ENCODE measurements around the gene JMJD7. TPM values are rescaled to one million over a fixed set of nuclear protein-coding genes. Genes with fewer than 3 reads are reported as not detected.

JMJD7 gene
- total RNA-seq, 1 experiment from 2014 or later: 10.9 TPM

DNA sequence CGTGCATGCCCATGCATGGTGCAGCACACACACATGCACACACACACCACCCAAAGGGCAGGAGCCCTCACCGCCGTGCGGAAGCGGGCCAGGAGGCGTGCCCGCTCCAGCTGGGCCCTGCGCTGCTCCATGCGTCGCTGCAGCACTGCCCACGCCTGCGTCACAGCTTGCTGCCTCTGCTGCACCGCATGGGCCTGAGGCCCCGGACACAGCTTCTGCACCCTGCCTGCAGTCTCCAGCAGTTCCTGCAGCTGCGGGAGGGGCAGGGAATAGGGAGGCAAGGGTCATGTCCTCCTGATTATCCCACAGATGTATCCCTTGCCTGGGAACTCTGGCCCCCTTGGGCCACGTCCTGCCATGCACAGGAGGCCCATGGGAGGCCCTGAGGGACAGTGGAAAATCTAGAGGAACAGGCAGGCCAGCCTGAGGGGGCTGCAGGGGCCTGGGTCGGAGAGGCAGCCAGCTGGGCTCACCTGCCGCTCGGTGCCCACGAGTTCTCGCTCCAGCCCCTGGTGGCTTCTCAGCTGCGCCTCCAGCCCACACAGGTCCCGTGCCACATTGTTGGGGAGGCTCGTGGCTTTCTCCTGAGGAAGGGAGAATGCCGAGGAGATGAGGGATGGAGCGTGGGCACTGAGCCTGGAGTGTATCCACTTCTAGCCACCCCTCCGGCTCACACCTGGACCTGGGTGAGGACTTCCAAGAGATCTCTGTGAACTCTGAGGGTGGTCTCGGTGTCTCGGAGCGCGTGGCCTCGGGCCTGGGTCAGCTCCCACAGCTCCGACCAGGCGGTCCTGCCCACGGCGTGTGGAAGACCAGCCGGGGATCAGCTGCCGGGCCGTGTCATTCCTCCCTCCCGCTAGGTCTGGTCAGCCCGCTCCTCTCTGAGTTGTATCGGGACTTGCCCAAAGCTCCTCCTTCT, 42.1 kb downstream of the JMJD7 start:
- Histone ChIP-seq H3K4me3 (ENCODE audit: low read depth, low read length) (no peak overlapping the region), H3K4me1 (peaks cover 21% of the 10 kb centered on the region), H3K9me3 (no peaks in the 10 kb centered on the region), H3K36me3 (ENCODE audit: control insufficient read depth, insufficient read depth, low read length) (no peaks in the 10 kb centered on the region), H3K27me3 (replicated peaks; ENCODE audit: control insufficient read depth, insufficient read depth, low read length) (no peaks in the 10 kb centered on the region)
- no peak for DNase-seq
- H3K36me3 Mint-ChIP-seq (ENCODE audit: insufficient read depth, unreplicated experiment): peaks cover 4% of the 10 kb centered on the region
- peaks cover 6% of the 10 kb centered on the region for H3K4me1 Mint-ChIP-seq (ENCODE audit: low read depth, unreplicated experiment)
- no peak overlapping the region for H3K27ac Mint-ChIP-seq (ENCODE audit: unreplicated experiment)
- POLR2A ChIA-PET: no interaction called here
- no TSS peak for BruUV-seq (replicated peaks)
- no peak overlapping the region for H3K4me3 Mint-ChIP-seq (ENCODE audit: unreplicated experiment)
- intact Hi-C loops (cut with micrococcal nuclease; ENCODE audit: unreplicated experiment): no loop called here
- no peak for TF ChIP-seq CTCF (IDR thresholded peaks at IDR 0.05; ENCODE audit: insufficient read depth in 1 of 2, low read depth in 1 of 2, low read length in 1 of 2, severe bottlenecking in 1 of 2, unreplicated experiment in 1 of 2)
- H3K27me3 Mint-ChIP-seq (ENCODE audit: insufficient read depth, unreplicated experiment): no peaks in the 10 kb centered on the region
- CTCF ChIA-PET: interaction anchor here (0.7 to 1.4 kb wide), 2 partner anchors 15 to 34 kb away, joined by 3 to 5 read pairs; no protein-coding TSS in a partner anchor
- no peaks in the 10 kb centered on the region for H3K9me3 Mint-ChIP-seq (ENCODE audit: unreplicated experiment)

GRCh38 chr15:41870689-41871081, 42.8 kb downstream of the JMJD7 start:
- Histone ChIP-seq H3K27me3 (replicated peaks; ENCODE audit: control insufficient read depth, insufficient read depth, low read length) (no peaks in the 10 kb centered on the region), H3K9me3 (no peaks in the 10 kb centered on the region), H3K4me1 (peaks cover 18% of the 10 kb centered on the region), H3K36me3 (ENCODE audit: control insufficient read depth, insufficient read depth, low read length) (no peaks in the 10 kb centered on the region), H3K4me3 (ENCODE audit: low read depth, low read length) (no peak overlapping the region)
- ChIA-PET CTCF (interaction anchor here (1.4 kb wide), 1 partner anchor 33 kb away, joined by 5 read pairs; no protein-coding TSS in a partner anchor), POLR2A (no interaction called here)
- H3K4me3 Mint-ChIP-seq (ENCODE audit: unreplicated experiment): no peak overlapping the region
- no peaks in the 10 kb centered on the region for H3K27me3 Mint-ChIP-seq (ENCODE audit: insufficient read depth, unreplicated experiment)
- H3K36me3 Mint-ChIP-seq (ENCODE audit: insufficient read depth, unreplicated experiment): peaks cover 4% of the 10 kb centered on the region
- no peaks in the 10 kb centered on the region for H3K9me3 Mint-ChIP-seq (ENCODE audit: unreplicated experiment)
- intact Hi-C loops (cut with micrococcal nuclease; ENCODE audit: unreplicated experiment): no loop called here
- no peak for DNase-seq
- no TSS peak for BruUV-seq (replicated peaks)
- H3K4me1 Mint-ChIP-seq (ENCODE audit: low read depth, unreplicated experiment): peaks cover 6% of the 10 kb centered on the region
- no peak overlapping the region for H3K27ac Mint-ChIP-seq (ENCODE audit: unreplicated experiment)
- TF ChIP-seq CTCF (IDR thresholded peaks at IDR 0.05; ENCODE audit: insufficient read depth in 1 of 2, low read depth in 1 of 2, low read length in 1 of 2, severe bottlenecking in 1 of 2, unreplicated experiment in 1 of 2): no peak

GRCh38 chr15:41871175-41871905, 43.4 kb downstream of the JMJD7 start:
- Histone ChIP-seq H3K4me3 (ENCODE audit: low read depth, low read length) (no peak overlapping the region), H3K9me3 (no peaks in the 10 kb centered on the region), H3K4me1 (peaks cover 12% of the 10 kb centered on the region), H3K27me3 (replicated peaks; ENCODE audit: control insufficient read depth, insufficient read depth, low read length) (no peaks in the 10 kb centered on the region), H3K36me3 (ENCODE audit: control insufficient read depth, insufficient read depth, low read length) (no peaks in the 10 kb centered on the region)
- Mint-ChIP-seq H3K4me3 (ENCODE audit: unreplicated experiment) (no peak overlapping the region), H3K27me3 (ENCODE audit: insufficient read depth, unreplicated experiment) (no peaks in the 10 kb centered on the region), H3K27ac (ENCODE audit: unreplicated experiment) (no peak overlapping the region), H3K9me3 (ENCODE audit: unreplicated experiment) (no peaks in the 10 kb centered on the region), H3K36me3 (ENCODE audit: insufficient read depth, unreplicated experiment) (peaks cover 4% of the 10 kb centered on the region), H3K4me1 (ENCODE audit: low read depth, unreplicated experiment) (peaks cover 6% of the 10 kb centered on the region)
- POLR2A ChIA-PET: no interaction called here
- DNase-seq: no peak
- no TSS peak for BruUV-seq (replicated peaks)
- intact Hi-C loops (cut with micrococcal nuclease; ENCODE audit: unreplicated experiment): no loop called here
- CTCF ChIA-PET: no interaction called here
- TF ChIP-seq CTCF (IDR thresholded peaks at IDR 0.05; ENCODE audit: insufficient read depth in 1 of 2, low read depth in 1 of 2, low read length in 1 of 2, severe bottlenecking in 1 of 2, unreplicated experiment in 1 of 2): no peak
